CD4-positive, alpha-beta T cell treated with Interleukin-17A for 1 hour (primary cell): ENCODE measurements around the gene SHBG.
A peak's percentile ranks its signal among the peaks of the same experiment; 100 is the strongest.
"Not testable (repeated sequence)": the region's sequence is repeated elsewhere in the genome, so short reads cannot be mapped to it uniquely, and the experiment has no call there.

Experiments
- DNase-seq: peaks from one replicate; pipeline ENCODE4 v3.0.0-alpha.2; 2020

Gene SHBG

GRCh38 chr17:7613769-7614424, 16.0 kb upstream of the SHBG start:
- no peak for DNase-seq

- DNase-seq: peak; percentile 100
Measured at GRCh38 chr17:7614425-7615264, 15.3 kb upstream of the SHBG start, which contains the start of gene FXR2. Gene FXR2, minus strand, starts transcription at chr17:7614897. Its CDS starts 365 bp downstream, at chr17:7614532.

DNA sequence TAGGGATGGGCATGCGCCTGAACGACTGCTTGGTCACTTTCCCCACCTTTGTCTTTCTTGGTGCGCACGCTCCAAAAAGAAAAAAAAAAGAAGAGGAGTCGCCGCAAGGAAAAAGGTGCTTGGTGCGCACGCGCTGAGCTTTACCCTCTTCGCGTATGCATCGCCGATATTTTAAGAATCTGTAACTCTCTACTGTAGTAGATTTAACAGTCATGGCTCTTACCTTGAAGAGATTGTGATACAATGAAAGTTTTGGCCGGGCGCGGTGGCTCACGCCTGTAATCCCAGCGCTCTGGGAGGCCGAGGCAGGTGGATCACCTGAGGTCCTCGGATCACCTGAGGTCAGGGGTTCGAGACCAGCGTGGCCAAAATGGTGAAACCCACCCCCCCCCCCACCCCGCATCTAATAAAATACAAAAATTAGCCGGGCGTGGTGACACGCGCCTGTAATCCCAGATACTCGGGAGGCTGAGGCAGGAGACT, 14.6 kb upstream of the SHBG start:
- no peak for DNase-seq

DNA sequence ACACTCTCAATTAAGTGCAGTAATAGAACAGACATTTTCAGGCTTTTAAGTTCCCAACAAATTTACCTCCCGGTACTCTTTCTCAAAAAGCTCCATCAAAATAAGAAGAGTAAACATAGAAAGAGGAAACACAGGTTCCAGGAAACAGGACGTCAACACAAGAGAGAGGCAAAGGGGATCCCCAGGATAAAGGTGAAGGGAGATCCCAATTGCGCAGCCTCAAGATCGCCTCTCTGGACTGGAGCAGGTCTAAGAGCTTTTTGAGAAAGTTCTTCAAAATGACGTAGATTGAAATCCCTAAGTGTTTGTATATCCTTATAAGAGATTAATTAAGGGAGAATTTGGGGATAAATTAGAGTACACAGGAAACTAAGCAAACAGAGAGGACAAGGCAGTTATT, 11.3 kb upstream of the SHBG start:
- DNase-seq: no peak

- no peak for DNase-seq
Measured at GRCh38 chr17:7620835-7621234, 9.1 kb upstream of the SHBG start.

DNA sequence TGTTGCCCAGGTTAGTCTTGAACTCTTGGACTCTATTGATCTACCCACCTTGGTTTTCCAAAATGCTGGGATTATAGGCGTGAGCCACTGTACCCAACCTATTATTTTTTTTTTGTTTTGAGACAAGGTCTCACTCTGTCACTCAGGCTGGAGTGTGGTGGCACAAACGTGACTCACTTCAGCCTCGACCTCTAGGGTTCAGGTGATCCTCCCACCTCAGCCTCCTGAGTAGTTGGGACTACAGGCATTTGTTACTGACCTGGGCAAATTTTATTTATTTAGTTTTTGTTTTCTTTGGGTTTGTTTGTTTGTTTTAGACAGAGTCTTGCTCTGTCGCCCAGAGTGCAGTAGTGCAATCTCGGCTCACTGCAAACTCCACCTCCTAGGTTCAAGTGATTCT, 6.3 kb upstream of the SHBG start:
- DNase-seq: no peak

- DNase-seq: not testable (repeated sequence)
Measured at GRCh38 chr17:7625749-7626148, 4.2 kb upstream of the SHBG start.

GRCh38 chr17:7626307-7626706, 3.6 kb upstream of the SHBG start:
- no peak for DNase-seq

GRCh38 chr17:7626956-7627249, 3.0 kb upstream of the SHBG start:
- no peak for DNase-seq

DNA sequence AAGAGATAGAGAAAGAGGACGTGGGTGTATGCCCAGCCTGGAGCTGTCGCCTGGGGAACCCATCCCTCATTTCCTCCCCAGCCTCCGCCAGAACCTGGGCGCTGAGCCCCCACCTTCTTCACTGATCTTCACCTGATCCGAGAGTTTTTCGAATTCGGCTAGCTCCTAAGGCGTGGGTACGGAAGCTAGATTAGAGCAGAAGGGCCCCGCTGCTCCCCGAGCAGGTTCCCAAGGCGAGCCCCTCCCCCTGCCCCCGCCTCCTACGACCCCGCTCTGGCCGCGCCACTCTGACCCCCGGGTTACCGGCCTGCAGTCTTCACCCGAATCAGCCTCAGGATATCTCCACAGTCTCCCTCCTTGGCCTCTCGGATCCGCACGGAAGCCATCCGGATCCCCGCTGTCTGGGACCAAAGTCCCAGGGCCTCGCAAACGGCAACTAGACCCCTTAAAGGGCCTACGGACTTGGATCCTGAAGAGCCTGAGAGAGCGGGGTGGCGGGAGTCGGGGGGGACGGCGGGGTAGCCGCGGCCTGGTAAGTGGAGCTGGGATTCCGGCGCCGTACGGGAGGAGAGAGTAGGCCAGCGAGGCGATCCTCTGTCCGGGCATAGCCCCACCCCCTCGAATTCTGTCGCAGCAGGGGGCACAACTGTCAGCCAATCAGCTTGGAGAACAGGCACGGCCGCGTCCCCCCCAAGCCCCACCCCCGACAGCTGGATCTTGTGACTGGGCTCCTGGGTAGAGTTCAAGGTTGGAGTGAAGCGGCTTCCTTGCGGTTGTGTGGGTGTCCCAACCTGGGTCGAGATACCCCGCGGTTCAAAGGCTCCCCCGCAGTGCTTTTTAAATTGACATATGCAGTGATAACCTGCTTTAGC, 2.4 kb upstream of the SHBG start, which contains the start of gene SAT2:
Gene SAT2, minus strand, starts transcription at position 572 of the 872 bp plus-strand sequence. Its CDS starts 186 bp downstream, at position 386.
- DNase-seq: peak; percentile 92

DNA sequence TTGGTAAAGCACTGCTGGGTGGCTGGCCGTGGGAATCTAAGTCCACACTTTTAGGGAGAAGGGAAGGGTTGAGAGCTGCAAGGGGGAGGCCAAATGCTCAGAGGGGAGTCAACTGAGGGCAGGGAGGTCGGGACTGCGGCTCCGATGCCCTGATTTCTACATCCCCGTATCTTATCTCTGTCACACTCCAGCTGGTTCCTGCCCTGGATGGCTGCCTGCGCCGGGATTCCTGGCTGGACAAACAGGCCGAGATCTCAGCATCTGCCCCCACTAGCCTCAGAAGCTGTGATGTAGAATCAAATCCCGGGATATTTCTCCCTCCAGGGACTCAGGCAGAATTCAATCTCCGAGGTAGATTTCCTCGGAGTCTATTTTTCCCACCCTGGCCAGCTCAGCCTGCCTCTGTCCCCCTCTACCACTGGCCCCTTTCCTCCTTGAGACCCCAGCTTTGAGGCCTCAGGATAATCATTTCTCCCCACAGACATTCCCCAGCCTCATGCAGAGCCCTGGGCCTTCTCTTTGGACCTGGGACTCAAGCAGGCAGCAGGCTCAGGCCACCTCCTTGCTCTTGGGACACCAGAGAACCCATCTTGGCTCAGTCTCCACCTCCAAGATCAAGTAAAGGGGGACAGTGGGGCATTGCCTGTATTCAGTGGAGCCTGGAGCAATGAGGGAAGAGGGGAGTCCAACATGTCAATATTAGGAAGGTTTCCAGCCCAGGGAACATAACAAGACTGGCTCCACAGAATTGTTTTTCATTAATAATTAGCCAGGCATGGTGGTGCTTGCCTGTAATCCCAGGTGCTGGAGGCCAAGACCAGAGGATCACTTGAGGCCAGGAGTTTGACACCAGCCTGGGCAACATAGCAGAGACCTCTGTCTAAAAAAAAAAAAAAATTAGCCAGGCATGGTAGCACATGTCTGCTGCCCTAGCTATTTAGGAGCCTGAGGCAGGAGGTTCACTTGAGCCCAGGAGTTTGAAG, 1.8 kb downstream of the SHBG start:
- no peak for DNase-seq

DNA sequence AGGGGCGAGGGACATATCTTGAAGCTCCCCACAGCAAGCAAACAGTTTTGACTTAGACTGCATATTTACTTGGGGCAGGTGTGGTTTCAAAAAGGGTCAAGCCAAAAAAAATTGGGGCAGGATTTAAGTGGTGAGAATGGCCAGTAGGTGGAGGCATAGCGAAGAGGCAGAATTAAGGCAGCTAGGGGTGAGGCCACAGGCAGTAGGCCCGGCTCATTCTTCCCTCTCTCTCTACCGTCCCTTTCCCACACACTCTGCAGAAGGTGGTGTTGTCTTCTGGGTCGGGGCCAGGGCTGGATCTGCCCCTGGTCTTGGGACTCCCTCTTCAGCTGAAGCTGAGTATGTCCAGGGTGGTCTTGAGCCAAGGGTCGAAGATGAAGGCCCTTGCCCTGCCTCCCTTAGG, 2.6 kb downstream of the SHBG start:
- peak; percentile 57 for DNase-seq

GRCh38 chr17:7633093-7633492, 3.2 kb downstream of the SHBG start:
- DNase-seq: no peak

DNA sequence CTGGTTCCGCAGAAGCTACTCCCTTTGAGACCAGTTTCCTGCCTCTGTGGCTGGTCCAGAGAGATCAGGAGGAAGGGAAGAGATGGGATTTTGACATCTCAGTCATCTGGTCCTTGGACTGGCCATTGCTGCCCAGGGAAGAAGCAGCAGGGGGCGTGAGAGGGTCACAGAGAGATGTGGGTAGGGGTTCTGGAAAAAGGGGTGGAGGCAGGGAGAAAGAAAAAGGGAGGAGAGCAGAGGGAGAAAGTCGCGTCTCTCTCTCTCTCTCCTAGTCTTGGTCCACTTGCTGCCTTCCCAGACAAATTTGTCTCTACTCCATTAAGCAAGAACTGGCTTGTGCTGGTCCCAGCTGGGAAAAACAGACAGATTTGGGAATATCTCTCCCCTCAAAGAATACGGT, 4.4 kb downstream of the SHBG start:
- DNase-seq: no peak

DNA sequence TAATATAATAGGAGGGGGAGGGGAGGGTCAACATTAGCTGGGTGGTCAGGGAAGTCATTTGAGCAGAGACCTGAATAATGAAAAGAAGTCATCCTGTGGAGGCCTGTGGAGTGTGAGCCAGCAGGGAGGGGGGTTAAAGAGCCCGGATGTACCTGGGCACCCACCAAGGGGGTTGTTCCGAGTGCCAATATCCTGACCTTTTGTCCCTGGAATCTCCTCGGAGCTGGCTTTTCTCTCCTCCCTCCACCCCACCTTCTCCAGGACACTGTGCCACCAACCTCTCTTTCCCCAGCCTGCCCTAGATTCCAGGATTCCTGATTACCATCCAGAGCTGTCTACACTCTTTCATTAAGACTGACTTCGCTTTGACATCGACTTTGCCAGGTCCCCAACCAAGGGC, 6.2 kb downstream of the SHBG start:
- DNase-seq: no peak

DNA sequence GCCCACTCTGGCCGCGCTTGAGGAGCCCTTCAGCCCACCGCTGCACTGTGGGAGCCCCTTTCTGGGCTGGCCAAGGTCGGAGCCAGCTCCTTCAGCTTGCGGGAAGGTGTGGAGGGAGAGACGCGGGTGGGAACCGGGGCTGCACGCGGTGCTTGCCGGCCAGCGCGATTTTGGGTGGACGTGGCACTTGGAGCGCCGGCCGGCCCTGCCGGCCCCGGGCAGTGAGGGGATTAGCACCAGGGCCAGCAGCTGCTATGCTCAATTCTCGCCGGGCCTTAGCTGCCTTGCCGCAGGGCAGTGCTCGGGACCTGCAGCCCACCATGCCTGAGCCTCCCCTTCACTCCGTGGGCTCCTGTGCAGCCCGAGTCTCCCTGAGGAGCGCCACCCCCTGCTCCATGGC, 10.8 kb downstream of the SHBG start:
- no peak for DNase-seq

GRCh38 chr17:7641635-7642034, 11.7 kb downstream of the SHBG start:
- peak; percentile 33 for DNase-seq

GRCh38 chr17:7644775-7645174, 14.8 kb downstream of the SHBG start:
- peak; percentile 14 for DNase-seq

GRCh38 chr17:7646457-7646856, 16.5 kb downstream of the SHBG start:
- no peak for DNase-seq

DNA sequence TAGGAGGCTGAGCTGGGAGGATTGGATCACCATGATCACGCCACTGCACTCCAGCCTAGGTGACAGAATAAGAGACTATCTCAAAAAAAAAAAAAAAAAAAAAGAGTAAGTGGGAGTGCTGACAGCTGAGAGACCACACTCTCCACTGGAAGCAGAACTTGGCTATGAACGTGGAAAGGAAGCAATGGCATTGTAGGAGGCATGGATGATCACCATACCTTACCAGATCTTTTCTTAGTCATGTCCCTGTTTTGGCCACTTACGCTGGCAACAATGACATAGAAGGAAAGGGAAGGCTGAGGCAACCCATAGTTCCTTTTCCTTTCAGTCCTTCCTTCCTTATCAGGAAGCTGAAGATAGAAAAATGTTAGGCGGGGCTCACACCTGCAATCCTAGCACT, 17.1 kb downstream of the SHBG start:
- no peak for DNase-seq

DNA sequence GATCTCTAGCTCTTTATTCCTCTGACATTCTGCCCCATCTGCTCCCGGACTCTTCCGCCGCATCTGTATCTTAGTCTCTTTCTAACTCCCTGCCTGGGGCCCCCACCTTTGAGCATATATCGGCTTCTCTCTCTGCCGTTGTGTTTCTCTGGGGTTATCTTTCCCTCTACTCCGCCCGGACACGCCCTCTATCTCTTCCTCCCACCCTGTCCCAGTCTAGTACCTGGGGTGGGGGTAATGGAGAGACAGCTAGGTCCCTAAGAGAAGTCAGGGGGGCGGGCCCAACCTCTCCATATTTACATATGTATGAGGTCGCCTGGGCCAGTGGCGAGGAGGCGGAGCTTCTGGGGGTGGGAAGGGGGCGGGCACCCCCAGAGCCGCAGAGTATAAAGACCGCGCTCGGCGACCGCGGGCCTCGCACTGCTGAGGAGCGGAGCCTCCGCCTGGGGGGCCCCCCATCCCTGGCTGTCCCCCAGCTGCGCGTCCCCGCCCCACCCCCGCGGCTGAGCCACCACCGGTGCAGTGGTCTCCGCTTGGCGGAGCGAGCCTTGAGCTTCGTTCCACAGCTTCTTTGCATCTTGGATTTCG, 20.7 kb downstream of the SHBG start, which contains the start of gene ATP1B2:
Gene ATP1B2, plus strand, starts transcription at position 418 of the 588 bp plus-strand sequence. CDS start 593 bp downstream, outside the sequence.
- DNase-seq: peak; percentile 79
